DOHH2 (cell line): ENCODE measurements around the gene ARMC9.

Experiments used
- H3F3A ChIP-seq: fragments of 200-600 bp; sonication (generic), shearing (Covaris generic); 2 replicates; pipeline ENCODE4 v1.6.0; 2016; ENCODE audit warnings: antibody characterized with exemption, mild to moderate bottlenecking; ENCODE audit not compliant: control insufficient read depth, insufficient read depth
- H3K27ac ChIP-seq: fragments of 200-600 bp; sonication (generic); 2 replicates; pipeline ENCODE4 v1.5.1; 2014; ENCODE audit warnings: low read depth, mild to moderate bottlenecking, low read length, moderate library complexity
- H3K27me3 ChIP-seq: fragments of 200-600 bp; sonication (generic); 2 replicates; pipeline ENCODE4 v1.6.1; 2014; ENCODE audit warnings: mild to moderate bottlenecking, low read length, mixed read lengths; ENCODE audit not compliant: control insufficient read depth
- H3K36me3 ChIP-seq: fragments of 200-600 bp; sonication (generic); 2 replicates; pipeline ENCODE4 v1.6.1; 2014; ENCODE audit warnings: mild to moderate bottlenecking, low read length, moderate library complexity, mixed read lengths; ENCODE audit not compliant: control insufficient read depth
- H3K4me1 ChIP-seq: fragments of 200-600 bp; sonication (generic); 2 replicates; pipeline ENCODE4 v1.6.1; 2014; ENCODE audit warnings: mild to moderate bottlenecking, low read length, mixed read lengths; ENCODE audit not compliant: control insufficient read depth
- H3K4me2 ChIP-seq: fragments of 200-600 bp; sonication (generic); 2 replicates; pipeline ENCODE4 v1.6.0; 2014; ENCODE audit warnings: mild to moderate bottlenecking, low read length, moderate library complexity
- H3K4me3 ChIP-seq: fragments of 200-600 bp; sonication (generic); 2 replicates; pipeline ENCODE4 v1.5.1; 2014; ENCODE audit warnings: mild to moderate bottlenecking, low read length, mixed read lengths
- H3K79me2 ChIP-seq: fragments of 200-600 bp; sonication (generic); 2 replicates; pipeline ENCODE4 v1.6.1; 2014; ENCODE audit warnings: mild to moderate bottlenecking, low read length, mixed read lengths; ENCODE audit not compliant: control insufficient read depth
- H3K9me2 ChIP-seq: fragments of 200-600 bp; sonication (generic); replicated peaks from 2 replicates; pipeline ENCODE4 v1.6.1; 2014; ENCODE audit warnings: mild to moderate bottlenecking, low read length, mixed read lengths; ENCODE audit not compliant: control insufficient read depth
- H3K9me3 ChIP-seq: fragments of 200-600 bp; sonication (generic); 2 replicates; pipeline ENCODE4 v1.6.1; 2014; ENCODE audit warnings: antibody characterized with exemption, low read length, mixed read lengths; ENCODE audit not compliant: control insufficient read depth, insufficient read depth
- H4K20me1 ChIP-seq: fragments of 200-600 bp; sonication (generic); 2 replicates; pipeline ENCODE4 v1.6.0; 2014; ENCODE audit warnings: low read depth, mild to moderate bottlenecking, antibody characterized with exemption, low read length, moderate library complexity; ENCODE audit not compliant: control insufficient read depth, insufficient read depth
- EZH2phosphoT487 ChIP-seq: fragments of 200-600 bp; sonication (generic); IDR thresholded peaks from 2 replicates; pipeline ENCODE4 v1.6.1; 2017; ENCODE audit warnings: borderline replicate concordance, mild to moderate bottlenecking, antibody characterized with exemption, low read length, moderate library complexity, mixed read lengths
- TF ChIP-seq, protein P1 (sequence below): fragments of 200-600 bp; sonication (generic); IDR thresholded peaks from one replicate; pipeline ENCODE4 v1.5.1; 2014; ENCODE audit warnings: antibody characterized with exemption, mild to moderate bottlenecking, low read depth, low read length; ENCODE audit not compliant: poor library complexity, severe bottlenecking

ARMC9 gene

DNA sequence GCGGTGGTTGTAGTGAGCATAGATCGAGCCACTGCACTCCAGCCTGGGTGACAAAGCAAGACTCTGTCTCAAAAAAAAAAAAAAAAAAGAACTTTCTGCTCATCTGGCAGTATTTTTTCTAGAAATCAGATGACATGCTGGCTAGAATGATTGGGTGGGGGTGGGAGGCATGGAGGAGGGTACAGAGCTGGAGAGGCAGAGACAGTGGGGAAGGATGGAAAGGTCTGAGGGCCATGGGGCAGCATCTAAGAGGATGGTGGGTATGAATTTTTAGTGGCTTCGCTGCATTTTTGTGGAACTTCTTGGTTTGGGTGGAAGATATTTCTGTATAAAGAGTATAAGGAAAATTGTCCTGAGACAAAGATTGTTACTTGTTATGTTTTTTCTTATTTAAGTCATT, 23.3 kb downstream of the ARMC9 start:
- Histone ChIP-seq H3F3A (no peaks in the 10 kb centered on the region), H3K27ac (no peak overlapping the region), H3K27me3 (no peaks in the 10 kb centered on the region), H3K36me3 (no peaks in the 10 kb centered on the region), H3K4me2 (no peak overlapping the region), H3K79me2 (no peaks in the 10 kb centered on the region), H3K4me3 (no peak overlapping the region), H3K9me3 (no peaks in the 10 kb centered on the region), H4K20me1 (no peaks in the 10 kb centered on the region), H3K4me1 (peaks cover 11% of the 10 kb centered on the region), H3K9me2 (no peaks in the 10 kb centered on the region)
- TF ChIP-seq, protein P1, sequence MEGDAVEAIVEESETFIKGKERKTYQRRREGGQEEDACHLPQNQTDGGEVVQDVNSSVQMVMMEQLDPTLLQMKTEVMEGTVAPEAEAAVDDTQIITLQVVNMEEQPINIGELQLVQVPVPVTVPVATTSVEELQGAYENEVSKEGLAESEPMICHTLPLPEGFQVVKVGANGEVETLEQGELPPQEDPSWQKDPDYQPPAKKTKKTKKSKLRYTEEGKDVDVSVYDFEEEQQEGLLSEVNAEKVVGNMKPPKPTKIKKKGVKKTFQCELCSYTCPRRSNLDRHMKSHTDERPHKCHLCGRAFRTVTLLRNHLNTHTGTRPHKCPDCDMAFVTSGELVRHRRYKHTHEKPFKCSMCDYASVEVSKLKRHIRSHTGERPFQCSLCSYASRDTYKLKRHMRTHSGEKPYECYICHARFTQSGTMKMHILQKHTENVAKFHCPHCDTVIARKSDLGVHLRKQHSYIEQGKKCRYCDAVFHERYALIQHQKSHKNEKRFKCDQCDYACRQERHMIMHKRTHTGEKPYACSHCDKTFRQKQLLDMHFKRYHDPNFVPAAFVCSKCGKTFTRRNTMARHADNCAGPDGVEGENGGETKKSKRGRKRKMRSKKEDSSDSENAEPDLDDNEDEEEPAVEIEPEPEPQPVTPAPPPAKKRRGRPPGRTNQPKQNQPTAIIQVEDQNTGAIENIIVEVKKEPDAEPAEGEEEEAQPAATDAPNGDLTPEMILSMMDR = no peak
- TF ChIP-seq EZH2phosphoT487 = no peak

GRCh38 chr2:231222318-231223000, 24.0 kb downstream of the ARMC9 start:
- TF ChIP-seq, protein P1 = no peak
- no peak for TF ChIP-seq EZH2phosphoT487
- H3K36me3 ChIP-seq = no peaks in the 10 kb centered on the region
- no peak overlapping the region for H3K27ac ChIP-seq

GRCh38 chr2:231223001-231223375, 24.6 kb downstream of the ARMC9 start:
- Histone ChIP-seq H4K20me1 (no peaks in the 10 kb centered on the region), H3K36me3 (no peaks in the 10 kb centered on the region), H3K4me2 (no peak overlapping the region)

More at GRCh38 chr2:231222318-231223000, 24.0 kb downstream of the ARMC9 start:
- no peaks in the 10 kb centered on the region for H3K9me2 ChIP-seq
- no peaks in the 10 kb centered on the region for H3F3A ChIP-seq
- H4K20me1 ChIP-seq = no peaks in the 10 kb centered on the region
- H3K4me1 ChIP-seq = peaks cover 15% of the 10 kb centered on the region
- H3K9me3 ChIP-seq = no peaks in the 10 kb centered on the region
- H3K79me2 ChIP-seq = no peaks in the 10 kb centered on the region
- H3K4me2 ChIP-seq = 0 out of 2 replicates have a peak overlapping the region, but pooled peaks have one; percentile 12
- H3K4me3 ChIP-seq = no peak overlapping the region
- no peaks in the 10 kb centered on the region for H3K27me3 ChIP-seq

More at GRCh38 chr2:231223001-231223375, 24.6 kb downstream of the ARMC9 start:
- Histone ChIP-seq H3K27ac (no peak overlapping the region), H3K9me2 (no peaks in the 10 kb centered on the region), H3F3A (no peaks in the 10 kb centered on the region), H3K27me3 (no peaks in the 10 kb centered on the region), H3K79me2 (no peaks in the 10 kb centered on the region), H3K4me3 (no peak overlapping the region), H3K4me1 (peaks cover 20% of the 10 kb centered on the region), H3K9me3 (no peaks in the 10 kb centered on the region)
- TF ChIP-seq, protein P1 = no peak
- no peak for TF ChIP-seq EZH2phosphoT487
